ENCODE results near the gene GRK3. TPM values are rescaled to one million over a fixed set of nuclear protein-coding genes. Genes with fewer than 3 reads are reported as not detected.

Gene GRK3
- total RNA-seq, 1 donor from 2014 or later: 7.1 TPM

DNA sequence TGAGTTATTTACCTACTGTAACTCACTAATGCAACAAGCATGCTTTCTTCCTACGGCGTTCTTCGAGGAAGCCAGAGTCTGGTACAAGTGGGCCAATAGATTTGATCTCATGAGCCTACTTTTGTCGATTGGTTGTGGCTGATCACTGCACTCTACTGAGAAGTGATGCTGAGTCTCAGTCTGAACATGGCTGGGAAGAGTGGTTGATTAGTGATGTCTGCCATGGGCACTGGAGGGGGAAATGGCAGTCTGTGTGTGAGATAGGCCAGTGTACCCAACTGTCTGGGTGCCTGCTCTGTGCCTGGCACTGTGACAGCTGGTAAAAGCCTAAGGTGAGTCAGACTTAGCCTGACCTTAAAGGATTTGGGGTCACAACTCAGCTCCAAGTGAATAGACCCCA lies 205.9 kb downstream of the GRK3 start:
- no peak for DNase-seq (ENCODE audit: low spot score)
- Mint-ChIP-seq H3K27ac (ENCODE audit: unreplicated experiment) (no peak overlapping the region), H3K27me3 (ENCODE audit: unreplicated experiment) (peaks cover 3% of the 10 kb centered on the region), H3K4me1 (ENCODE audit: unreplicated experiment) (no peaks in the 10 kb centered on the region), H3K36me3 (ENCODE audit: low read depth, unreplicated experiment) (peaks cover 6% of the 10 kb centered on the region), H3K9me3 (ENCODE audit: unreplicated experiment) (peaks cover 8% of the 10 kb centered on the region), H3K4me3 (ENCODE audit: unreplicated experiment) (no peak overlapping the region)
- TF ChIP-seq CTCF (IDR thresholded peaks at IDR 0.05; ENCODE audit: unreplicated experiment): no peak

- TF ChIP-seq CTCF (IDR thresholded peaks at IDR 0.05; ENCODE audit: unreplicated experiment): no peak
- no peak for DNase-seq (ENCODE audit: low spot score)
- no peaks in the 10 kb centered on the region for H3K36me3 Mint-ChIP-seq (ENCODE audit: low read depth, unreplicated experiment)
- no peaks in the 10 kb centered on the region for H3K4me1 Mint-ChIP-seq (ENCODE audit: unreplicated experiment)
- no peak overlapping the region for H3K27ac Mint-ChIP-seq (ENCODE audit: unreplicated experiment)
- no peaks in the 10 kb centered on the region for H3K9me3 Mint-ChIP-seq (ENCODE audit: unreplicated experiment)
- peaks cover 5% of the 10 kb centered on the region for H3K27me3 Mint-ChIP-seq (ENCODE audit: unreplicated experiment)
- no peak overlapping the region for H3K4me3 Mint-ChIP-seq (ENCODE audit: unreplicated experiment)
Observed at GRCh38 chr22:25772288-25772687, 207.8 kb downstream of the GRK3 start.

- Mint-ChIP-seq H3K27ac (ENCODE audit: unreplicated experiment) (no peak overlapping the region), H3K4me3 (ENCODE audit: unreplicated experiment) (no peak overlapping the region), H3K27me3 (ENCODE audit: unreplicated experiment) (peaks cover 5% of the 10 kb centered on the region), H3K4me1 (ENCODE audit: unreplicated experiment) (no peaks in the 10 kb centered on the region), H3K36me3 (ENCODE audit: low read depth, unreplicated experiment) (no peaks in the 10 kb centered on the region), H3K9me3 (ENCODE audit: unreplicated experiment) (no peaks in the 10 kb centered on the region)
- TF ChIP-seq CTCF (IDR thresholded peaks at IDR 0.05; ENCODE audit: unreplicated experiment): peak; percentile 76
- DNase-seq (ENCODE audit: low spot score): peak; percentile 62
Observed at GRCh38 chr22:25774575-25775026, 210.1 kb downstream of the GRK3 start.

GRCh38 chr22:25775531-25775930 lies 211.1 kb downstream of the GRK3 start:
- H3K36me3 Mint-ChIP-seq (ENCODE audit: low read depth, unreplicated experiment): no peaks in the 10 kb centered on the region
- no peaks in the 10 kb centered on the region for H3K4me1 Mint-ChIP-seq (ENCODE audit: unreplicated experiment)
- H3K4me3 Mint-ChIP-seq (ENCODE audit: unreplicated experiment): no peak overlapping the region
- peak; percentile 60 for DNase-seq (ENCODE audit: low spot score)
- no peak overlapping the region for H3K27ac Mint-ChIP-seq (ENCODE audit: unreplicated experiment)
- no peaks in the 10 kb centered on the region for H3K9me3 Mint-ChIP-seq (ENCODE audit: unreplicated experiment)
- no peak for TF ChIP-seq CTCF (IDR thresholded peaks at IDR 0.05; ENCODE audit: unreplicated experiment)
- peaks cover 5% of the 10 kb centered on the region for H3K27me3 Mint-ChIP-seq (ENCODE audit: unreplicated experiment)

DNA sequence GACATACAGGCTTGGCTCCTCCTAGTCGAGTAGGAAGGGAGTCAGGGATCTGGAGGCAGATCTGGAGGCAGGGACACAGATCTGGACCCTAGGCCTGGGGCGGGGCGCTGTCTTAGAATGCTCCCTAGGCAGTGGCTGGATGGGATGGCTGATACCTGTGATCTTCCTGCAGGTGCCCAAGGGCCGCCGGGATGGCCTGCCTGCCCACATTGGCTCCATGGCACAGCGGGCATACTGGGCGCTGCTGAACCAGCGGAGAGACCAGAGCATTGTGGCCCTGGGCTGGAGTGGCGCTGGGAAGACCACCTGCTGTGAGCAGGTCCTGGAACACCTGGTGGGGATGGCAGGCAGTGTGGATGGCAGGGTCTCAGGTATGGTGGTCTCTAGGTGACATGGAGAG lies 212.9 kb downstream of the GRK3 start:
- no peak for DNase-seq (ENCODE audit: low spot score)
- no peaks in the 10 kb centered on the region for H3K4me1 Mint-ChIP-seq (ENCODE audit: unreplicated experiment)
- peaks cover 5% of the 10 kb centered on the region for H3K27me3 Mint-ChIP-seq (ENCODE audit: unreplicated experiment)
- no peaks in the 10 kb centered on the region for H3K36me3 Mint-ChIP-seq (ENCODE audit: low read depth, unreplicated experiment)
- no peak overlapping the region for H3K4me3 Mint-ChIP-seq (ENCODE audit: unreplicated experiment)
- no peak for TF ChIP-seq CTCF (IDR thresholded peaks at IDR 0.05; ENCODE audit: unreplicated experiment)
- no peaks in the 10 kb centered on the region for H3K9me3 Mint-ChIP-seq (ENCODE audit: unreplicated experiment)
- no peak overlapping the region for H3K27ac Mint-ChIP-seq (ENCODE audit: unreplicated experiment)

Data from endothelial cell (in vitro differentiated cells).